22Rv1 (cell line): ENCODE data around the gene ST3GAL2.

Source experiments
- CTCF ChIP-seq: fragments of 450-650 bp; IDR thresholded peaks from 2 replicates; pipeline ENCODE4 v1.5.1; 2017; ENCODE audit warnings: mild to moderate bottlenecking
- ZFX ChIP-seq: fragments of 450-650 bp; IDR thresholded peaks from 2 replicates; pipeline ENCODE4 v1.6.1; 2017; ENCODE audit warnings: antibody characterized with exemption, borderline replicate concordance

GRCh38 chr16:70432356-70432722 lies 6.6 kb downstream of the ST3GAL2 start:
- no peak for TF ChIP-seq CTCF
- TF ChIP-seq ZFX: no peak
